HL-60/S4 (cell line): Measurements from ENCODE around the gene INTS1.
"Not testable (repeated sequence)": the region's sequence is repeated elsewhere in the genome, so short reads cannot be mapped to it uniquely, and the experiment has no call there.

Experiments
- in situ Hi-C: fragments of 300-500 bp; cut with MboI; formaldehyde crosslinking; loops from 2 replicates; pipeline ENCODE4 v1.14.3; 2022; ENCODE audit warnings: low sequenced_read_pairs

Gene INTS1

GRCh38 chr7:1449501-1449900, 54.7 kb downstream of the INTS1 start:
- in situ Hi-C loops: no loop called here

GRCh38 chr7:1448958-1449357, 55.2 kb downstream of the INTS1 start:
- in situ Hi-C loops: no loop called here

DNA sequence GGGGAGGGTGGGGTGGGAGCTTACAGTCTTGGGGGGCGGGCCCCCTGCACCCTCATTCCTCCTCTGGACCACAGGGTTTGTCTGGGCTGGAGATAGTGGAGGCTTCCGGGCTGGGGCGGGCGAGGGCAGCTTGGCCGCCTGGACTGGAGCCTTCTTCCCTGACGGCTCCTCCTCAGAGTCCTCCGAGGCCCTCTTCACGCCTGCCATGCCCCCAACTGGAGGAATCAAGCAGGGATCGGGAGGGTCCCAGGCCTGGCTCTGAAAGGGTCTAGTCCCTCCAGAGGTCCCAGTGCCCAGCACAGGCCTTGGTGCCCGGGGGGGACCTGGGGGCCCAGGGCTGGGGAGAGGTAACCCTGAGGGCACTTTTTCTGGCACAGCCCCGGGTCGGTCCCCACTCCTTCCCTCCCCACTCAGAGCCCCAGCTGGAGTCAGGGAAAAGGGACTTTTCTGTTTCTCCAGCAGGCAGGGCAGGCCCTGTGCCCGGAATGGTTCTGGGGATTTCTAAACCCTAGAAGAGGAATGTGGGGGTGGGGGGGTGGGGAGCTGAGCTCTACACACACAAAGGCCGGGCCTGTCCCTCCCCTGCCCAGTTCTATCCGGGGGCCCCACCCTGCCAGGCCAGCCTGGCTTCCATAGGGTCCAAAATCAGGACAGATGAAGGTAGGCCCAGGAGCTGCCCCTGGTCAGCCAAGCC, 56.5 kb downstream of the INTS1 start:
- in situ Hi-C loops: no loop called here

GRCh38 chr7:1447112-1447511, 57.1 kb downstream of the INTS1 start:
- in situ Hi-C loops: no loop called here

DNA sequence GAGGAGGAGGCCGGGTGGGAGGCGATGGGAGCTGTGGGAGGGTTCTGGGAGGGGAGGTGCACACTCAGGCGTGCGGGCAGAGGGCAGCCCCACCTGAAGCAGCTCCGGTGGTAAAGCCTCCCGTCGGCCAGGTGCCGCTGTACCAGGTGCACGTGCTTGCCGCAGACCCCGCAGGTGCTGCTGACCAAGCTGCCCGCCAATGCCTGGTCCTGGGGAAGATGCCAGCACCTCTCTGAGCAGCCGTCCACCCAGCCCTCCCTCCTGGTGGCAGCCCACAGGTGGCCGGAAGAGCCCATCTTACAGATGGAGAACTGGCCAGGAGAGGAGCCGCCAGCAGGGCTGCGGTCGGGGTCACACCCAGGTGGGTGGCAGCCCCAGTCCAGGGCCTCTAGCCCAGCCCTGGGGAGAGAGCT, 57.6 kb downstream of the INTS1 start:
- in situ Hi-C loops: no loop called here

DNA sequence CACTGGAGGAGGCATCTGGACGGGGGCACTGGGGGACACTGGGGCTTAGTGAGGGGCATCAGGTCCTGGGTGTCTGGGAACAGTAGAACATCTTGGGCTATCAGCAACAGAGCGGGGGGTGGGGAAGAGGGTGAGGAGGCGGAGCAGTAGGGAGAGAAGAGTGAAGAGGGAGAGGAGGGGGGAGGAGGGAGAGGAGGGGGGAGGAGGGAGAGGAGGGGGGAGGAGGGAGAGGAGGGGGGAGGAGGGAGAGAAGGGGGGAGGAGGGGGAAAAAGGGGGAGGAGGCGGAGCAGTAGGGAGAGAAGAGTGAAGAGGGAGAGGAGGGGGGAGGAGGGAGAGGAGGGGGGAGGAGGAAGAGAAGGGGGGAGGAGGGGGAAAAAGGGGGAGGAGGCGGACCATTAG, 58.2 kb downstream of the INTS1 start:
- in situ Hi-C loops: not testable (repeated sequence)

DNA sequence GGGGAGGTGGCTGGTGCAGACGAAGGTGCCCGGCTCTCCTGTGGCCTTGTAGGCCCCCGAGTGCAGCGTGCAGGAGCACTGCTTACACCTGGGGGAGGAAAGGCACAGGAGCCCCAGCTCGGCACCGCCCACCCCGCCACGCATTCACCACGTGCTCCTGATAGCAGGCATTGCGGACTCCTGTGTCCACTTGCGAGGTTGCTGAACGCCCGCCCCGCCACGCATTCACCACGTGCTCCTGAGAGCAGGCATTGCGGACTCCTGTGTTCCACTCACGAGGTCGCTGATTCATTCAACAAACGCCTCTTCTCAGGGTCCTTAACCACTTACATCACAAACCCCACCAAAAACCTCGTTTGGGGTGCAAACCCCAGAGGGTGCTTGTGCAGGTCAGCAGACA, 58.8 kb downstream of the INTS1 start:
- in situ Hi-C loops: no loop called here

DNA sequence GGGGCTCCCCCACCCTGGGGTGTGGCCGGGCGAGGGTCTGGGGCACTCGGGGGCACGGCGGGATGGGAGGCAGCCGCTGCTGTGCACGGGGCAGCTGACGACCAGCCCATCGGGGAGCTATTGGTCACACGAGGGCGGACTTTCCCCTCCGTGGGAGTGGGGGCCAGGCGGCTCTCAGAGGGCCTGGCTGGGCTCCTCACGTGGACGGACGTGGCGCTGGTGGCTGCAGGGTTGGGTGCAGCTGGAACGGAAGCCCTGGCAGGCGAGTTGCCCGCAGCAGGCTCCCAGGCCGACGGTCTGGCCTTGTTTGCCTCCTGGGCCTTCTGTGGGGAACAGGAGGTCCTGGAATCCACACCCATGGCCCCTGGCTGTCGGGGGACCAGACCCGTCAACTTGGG, 59.3 kb downstream of the INTS1 start:
- in situ Hi-C loops: no loop called here

DNA sequence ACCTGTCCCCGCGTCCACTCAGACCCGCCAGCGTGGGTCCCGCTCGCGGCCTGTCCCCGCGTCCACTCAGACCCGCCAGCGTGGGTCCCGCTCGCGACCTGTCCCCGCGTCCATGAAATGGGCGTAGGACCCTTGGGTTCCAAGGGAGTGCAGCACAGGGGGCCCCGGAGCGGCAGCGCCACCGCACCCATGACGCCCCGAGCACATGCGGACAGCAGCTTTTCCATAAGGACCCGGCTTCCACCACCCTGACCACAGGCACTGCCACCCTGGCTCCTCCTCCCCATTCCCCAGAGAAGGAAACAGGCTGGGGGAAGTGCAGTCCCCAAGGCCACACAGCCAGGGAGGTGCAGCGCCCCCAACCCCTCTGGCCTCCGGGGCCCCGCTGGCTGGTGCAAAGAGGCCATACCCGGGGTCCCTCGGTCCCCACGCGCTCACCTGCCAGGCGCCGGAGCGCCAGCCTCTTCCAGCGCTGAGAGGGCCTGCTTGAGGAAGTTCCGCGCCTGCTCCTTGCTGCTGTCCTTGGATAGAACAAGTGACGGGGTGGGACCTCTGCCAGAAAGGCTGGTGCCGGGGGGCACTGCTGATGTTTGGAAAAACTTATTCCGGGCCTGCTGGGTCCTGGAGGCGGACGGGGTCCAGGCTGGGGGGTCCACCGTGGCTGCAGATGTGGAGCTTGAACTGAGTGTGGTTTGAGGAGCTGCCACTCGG, 59.8 kb downstream of the INTS1 start:
- in situ Hi-C loops: no loop called here

- in situ Hi-C loops: not testable (repeated sequence)
Measured at GRCh38 chr7:1443587-1444200, 60.5 kb downstream of the INTS1 start.

DNA sequence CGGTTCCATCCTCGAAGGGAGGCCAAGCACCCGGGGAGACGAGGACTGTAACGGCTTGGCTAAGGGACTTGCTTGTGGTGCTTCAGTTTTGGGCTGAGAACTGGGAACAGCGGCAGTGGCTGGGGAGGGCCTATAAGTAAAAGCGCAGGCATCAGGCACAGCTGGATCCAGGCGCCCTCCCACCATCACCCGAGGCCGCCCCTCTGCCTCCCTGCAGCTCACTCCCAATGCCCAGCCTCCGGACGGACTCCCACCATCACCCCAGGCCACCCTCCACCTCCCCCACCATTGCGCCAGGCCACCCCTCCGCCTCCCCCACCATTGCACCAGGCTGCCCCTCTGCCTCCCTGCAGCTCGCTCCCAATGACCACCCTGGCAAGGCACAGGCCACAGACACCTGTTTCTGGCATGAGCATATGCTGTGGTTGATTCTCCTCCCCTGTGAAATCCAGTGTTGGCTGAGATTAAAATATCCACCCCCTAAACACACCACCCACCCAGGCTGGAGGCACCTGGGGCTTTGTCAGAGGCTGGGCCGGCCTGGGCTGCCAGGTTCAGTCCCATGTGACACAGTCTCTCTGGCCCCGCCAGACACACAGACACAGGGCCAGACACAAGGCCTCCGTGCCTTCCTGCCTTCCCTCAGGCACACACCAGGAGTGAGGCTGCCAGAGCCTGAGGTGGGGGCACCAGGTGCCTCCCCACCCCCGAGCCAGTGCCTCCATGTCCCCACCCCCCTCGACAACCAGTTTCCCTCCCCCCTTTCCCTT, 61.6 kb downstream of the INTS1 start:
- in situ Hi-C loops: no loop called here

GRCh38 chr7:1441615-1442354, 62.4 kb downstream of the INTS1 start:
- in situ Hi-C loops: no loop called here

GRCh38 chr7:1440620-1441019, 63.6 kb downstream of the INTS1 start:
- in situ Hi-C loops: no loop called here

GRCh38 chr7:1439373-1440363, 64.5 kb downstream of the INTS1 start:
- in situ Hi-C loops: no loop called here

GRCh38 chr7:1438821-1439220, 65.4 kb downstream of the INTS1 start:
- in situ Hi-C loops: no loop called here

DNA sequence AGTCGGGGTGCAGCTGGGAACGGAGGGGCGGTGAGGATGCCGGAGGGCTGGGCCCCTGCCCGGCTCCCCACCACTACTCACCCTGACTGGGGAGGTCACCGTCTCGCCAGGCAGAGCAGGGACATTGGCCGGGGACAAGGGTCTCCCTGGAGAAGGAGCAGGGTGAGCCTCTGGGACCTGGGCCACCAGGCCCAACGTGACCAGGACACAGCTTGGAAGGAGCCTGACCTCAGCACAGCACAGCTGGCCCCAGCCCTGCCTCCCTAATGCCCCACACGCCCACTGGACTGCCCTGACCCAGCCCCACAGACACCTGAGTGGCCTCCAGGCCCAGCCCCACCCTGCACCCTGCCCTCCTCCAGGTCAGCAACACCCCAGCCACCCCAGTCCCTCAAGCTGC, 66.0 kb downstream of the INTS1 start:
- in situ Hi-C loops: no loop called here

- in situ Hi-C loops: no loop called here
Measured at GRCh38 chr7:1437155-1437880, 66.9 kb downstream of the INTS1 start.

- in situ Hi-C loops: no loop called here
Measured at GRCh38 chr7:1436608-1437007, 67.6 kb downstream of the INTS1 start.
